Liver (tissue), 9 donors: ENCODE results near the gene PKD2. TPM values are rescaled to one million over a fixed set of nuclear protein-coding genes. Genes with fewer than 3 reads are reported as not detected.

Experiments used
- DNase-seq: peaks from one replicate; pipeline ENCODE4 v3.0.0-alpha.2; 2017; ENCODE audit warnings: low spot score
- H3K27ac ChIP-seq, 2 donors: one replicate each; pipeline ENCODE4 v1.7.0; 2013; ENCODE audit warnings: inconsistent platforms in 2 of 2, low read length in 2 of 2, control low read depth in 1 of 2, low read depth in 1 of 2, mild to moderate bottlenecking in 1 of 2
- H3K27me3 ChIP-seq, 4 donors: one replicate each; pipeline versions ENCODE4 v1.6.1 to v1.7.0; 2013; ENCODE audit warnings: low read length in 3 of 4, inconsistent platforms in 1 of 4, mild to moderate bottlenecking in 1 of 4, moderate library complexity in 1 of 4; ENCODE audit not compliant: control insufficient read depth in 4 of 4, insufficient read depth in 4 of 4
- H3K36me3 ChIP-seq, 4 donors: one replicate each; pipeline versions ENCODE4 v1.6.1 to v1.7.0; 2013; ENCODE audit warnings: low read length in 3 of 4, mild to moderate bottlenecking in 3 of 4, low read depth in 1 of 4, moderate library complexity in 1 of 4; ENCODE audit not compliant: control insufficient read depth in 4 of 4, insufficient read depth in 3 of 4
- H3K4me1 ChIP-seq, 4 donors: one replicate each; pipeline versions ENCODE4 v1.6.1 to v1.7.0; 2013; ENCODE audit warnings: low read length in 3 of 4, mild to moderate bottlenecking in 3 of 4, moderate library complexity in 1 of 4; ENCODE audit not compliant: control insufficient read depth in 4 of 4, insufficient read depth in 4 of 4
- H3K4me3 ChIP-seq, 3 donors: one replicate each; pipeline versions ENCODE4 v1.6.1 to v1.7.0; 2013; ENCODE audit warnings: low read length in 3 of 3, control low read depth in 1 of 3, low read depth in 1 of 3, mild to moderate bottlenecking in 1 of 3
- H3K9ac ChIP-seq, 2 donors: one replicate each; pipeline ENCODE4 v1.7.0; 2013; ENCODE audit warnings: low read length in 2 of 2, mild to moderate bottlenecking in 2 of 2, moderate library complexity in 2 of 2, control low read depth in 1 of 2, low read depth in 1 of 2
- H3K9me3 ChIP-seq, 4 donors: one replicate each; pipeline versions ENCODE4 v1.6.1 to v1.7.0; 2013; ENCODE audit warnings: low read length in 3 of 4; ENCODE audit not compliant: control insufficient read depth in 4 of 4
- CTCF ChIP-seq: fragments of 150-350 bp; IDR thresholded peaks from 2 replicates; pipeline ENCODE4 v1.5.1; 2017; ENCODE audit warnings: improper control_type of control experiment, low read depth, low read length; ENCODE audit not compliant: missing input control
- EGR1 ChIP-seq, 2 donors: IDR thresholded peaks; 2 replicates each; pipeline ENCODE4 v1.6.1; 2016 to 2018; ENCODE audit warnings: antibody characterized with exemption in 2 of 2, low read depth in 2 of 2
- FOXA1 ChIP-seq: IDR thresholded peaks from 2 replicates; pipeline ENCODE4 v1.6.1; 2016; ENCODE audit warnings: antibody characterized with exemption
- FOXA2 ChIP-seq: IDR thresholded peaks from 2 replicates; pipeline ENCODE4 v1.6.1; 2016; ENCODE audit warnings: antibody characterized with exemption
- GABPA ChIP-seq, 2 donors: IDR thresholded peaks in 1 of 2; conservative IDR thresholded peaks in 1 of 2; 2 replicates each; pipeline ENCODE4 v1.6.1; 2016; ENCODE audit warnings: antibody characterized with exemption in 2 of 2, mild to moderate bottlenecking in 1 of 2, moderate library complexity in 1 of 2
- HNF4A ChIP-seq, 2 donors: conservative IDR thresholded peaks; 2 replicates each; pipeline ENCODE4 v1.6.1; 2016; ENCODE audit warnings: antibody characterized with exemption in 2 of 2, mild to moderate bottlenecking in 2 of 2
- HNF4G ChIP-seq: IDR thresholded peaks from 2 replicates; pipeline ENCODE4 v1.6.1; 2016; ENCODE audit warnings: antibody characterized with exemption
- JUND ChIP-seq, 2 donors: IDR thresholded peaks; 2 replicates each; pipeline ENCODE4 v1.6.1; 2016; ENCODE audit warnings: antibody characterized with exemption in 2 of 2
- MAX ChIP-seq: IDR thresholded peaks from 2 replicates; pipeline ENCODE4 v1.6.1; 2016; ENCODE audit warnings: antibody characterized with exemption
- NR2F2 ChIP-seq: IDR thresholded peaks from 2 replicates; pipeline ENCODE4 v1.6.1; 2016; ENCODE audit warnings: antibody characterized with exemption
- RAD21 ChIP-seq, 2 donors: IDR thresholded peaks; 2 replicates each; pipeline ENCODE4 v1.6.1; 2016; ENCODE audit warnings: antibody characterized with exemption in 2 of 2, mild to moderate bottlenecking in 2 of 2
- REST ChIP-seq: IDR thresholded peaks from 2 replicates; pipeline ENCODE4 v1.6.1; 2016; ENCODE audit warnings: antibody characterized with exemption, mild to moderate bottlenecking
- RXRA ChIP-seq, 2 donors: IDR thresholded peaks; 2 replicates each; pipeline ENCODE4 v1.6.1; 2017 to 2018; ENCODE audit warnings: antibody characterized with exemption in 2 of 2, mild to moderate bottlenecking in 1 of 2
- SP1 ChIP-seq: IDR thresholded peaks from 2 replicates; pipeline ENCODE4 v1.6.1; 2018; ENCODE audit warnings: antibody characterized with exemption, mild to moderate bottlenecking
- TAF1 ChIP-seq: conservative IDR thresholded peaks from 2 replicates; pipeline ENCODE4 v1.6.1; 2016; ENCODE audit warnings: antibody characterized with exemption, mild to moderate bottlenecking
- YY1 ChIP-seq: IDR thresholded peaks from 2 replicates; pipeline ENCODE4 v1.6.1; 2016; ENCODE audit warnings: antibody characterized with exemption, mild to moderate bottlenecking
- ZBTB33 ChIP-seq: IDR thresholded peaks from 2 replicates; pipeline ENCODE4 v1.6.1; 2016; ENCODE audit warnings: antibody characterized with exemption
- WGBS: extraction: QIAGEN DNeasy Blood & Tissue Kit; methylation state at CpG from one replicate; pipeline ENCODE4 v1.1.7; 2013; 5-methylcytosine and 5-hydroxymethylcytosine counted together
- polyA plus RNA-seq, 2 donors: library from polyadenylated mRNA; stranded (reverse) in 1 of 2; unstranded in 1 of 2; fragments of 200-250 nt in 1 of 2; fragments of >200 nt in 1 of 2; fragmentation: Nextera tagmentation in 1 of 2; extraction: Ambion mirVana in 1 of 2; gene quantifications; one replicate each; pipeline versions ENCODE4 v1.2.1 to v1.2.3, GENCODE V29; 2013 to 2015
- total RNA-seq, 2 donors: library from RNA; depleted of rRNA; stranded (reverse); fragments of >200 nt; gene quantifications; one replicate each; pipeline ENCODE4 v1.2.3, GENCODE V29; 2014
- TF ChIP-seq, protein P1 (sequence below): IDR thresholded peaks from 2 replicates; pipeline ENCODE4 v1.6.1; 2016; ENCODE audit warnings: antibody characterized with exemption
- donor health status: healthy.
- donor health status: healthy.
- donor health status: healthy.
- donor health status: healthy.
- donor health status: healthy.

Gene PKD2
- total and polyA plus RNA-seq, 4 donors, result 1.5 to 11.4 (median 7.1) TPM

DNA sequence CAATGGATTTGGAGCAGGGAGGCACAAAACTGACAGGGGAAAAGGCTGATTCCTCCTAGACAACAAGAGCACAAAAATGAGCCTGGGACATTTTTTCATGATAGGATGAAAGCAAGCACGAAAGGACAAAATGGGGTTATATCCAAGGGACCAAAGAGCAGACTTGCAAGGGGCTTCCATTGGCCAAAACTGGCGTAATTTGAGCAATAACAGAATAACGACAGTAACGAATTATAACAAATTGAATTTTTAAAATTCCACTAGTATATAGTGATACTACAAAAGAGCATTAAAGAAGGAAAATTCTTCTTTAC lies 21.6 kb upstream of the PKD2 start:
- Histone ChIP-seq H3K4me1 (no peaks in the 10 kb centered on the region), H3K9ac (no peak overlapping the region), H3K4me3 (no peak overlapping the region), H3K9me3 (no peaks in the 10 kb centered on the region), H3K36me3 (no peaks in the 10 kb centered on the region), H3K27me3 (no peaks in the 10 kb centered on the region), H3K27ac (no peak overlapping the region)
- no peak for TF ChIP-seq REST
- no peak for TF ChIP-seq RXRA (IDR thresholded peaks at IDR 0.05)
- TF ChIP-seq, protein P1, sequence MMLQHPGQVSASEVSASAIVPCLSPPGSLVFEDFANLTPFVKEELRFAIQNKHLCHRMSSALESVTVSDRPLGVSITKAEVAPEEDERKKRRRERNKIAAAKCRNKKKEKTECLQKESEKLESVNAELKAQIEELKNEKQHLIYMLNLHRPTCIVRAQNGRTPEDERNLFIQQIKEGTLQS, result no peak
- no peak for TF ChIP-seq FOXA2
- no peak for TF ChIP-seq NR2F2
- TF ChIP-seq RAD21 (IDR thresholded peaks at IDR 0.05), result no peak
- TF ChIP-seq GABPA (IDR thresholded peaks at IDR 0.05 in 1 of 2, conservative IDR thresholded peaks at IDR 0.05 in 1 of 2), result no peak
- TF ChIP-seq EGR1 (IDR thresholded peaks at IDR 0.05; ENCODE audit: low read depth in 2 of 2), result no peak
- TF ChIP-seq ZBTB33, result no peak
- no peak for TF ChIP-seq CTCF
- no peak for TF ChIP-seq SP1
- no peak for TF ChIP-seq TAF1
- no peak for TF ChIP-seq MAX
- TF ChIP-seq JUND (IDR thresholded peaks at IDR 0.05), result no peak
- no peak for TF ChIP-seq FOXA1
- TF ChIP-seq HNF4A (conservative IDR thresholded peaks at IDR 0.05), result no peak
- TF ChIP-seq YY1, result no peak
- TF ChIP-seq HNF4G, result no peak
- WGBS, result 53% methylated on average over 4 of the region's 4 CpGs
- DNase-seq, result no peak

DNA sequence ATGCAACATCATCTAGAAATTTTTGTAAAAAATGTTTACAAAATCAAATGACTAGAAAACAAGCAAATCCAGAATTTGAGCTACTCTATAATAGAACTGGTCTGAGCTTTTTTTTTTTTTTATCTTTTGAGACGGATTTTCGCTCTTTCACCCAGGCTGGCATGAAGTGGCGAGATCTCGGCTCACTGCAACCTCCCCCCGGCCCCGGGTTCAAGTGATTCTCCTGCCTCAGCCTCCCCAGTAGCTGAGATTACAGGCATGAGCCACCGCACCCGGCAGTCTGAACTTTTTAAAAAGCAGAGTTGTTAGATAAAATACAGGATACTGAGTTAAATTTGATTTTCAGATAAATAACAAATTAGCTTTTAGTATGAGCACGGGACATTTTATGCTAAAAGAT lies 20.9 kb upstream of the PKD2 start:
- WGBS, result 85% methylated on average over 9 of the region's 9 CpGs
- Histone ChIP-seq H3K4me1 (no peaks in the 10 kb centered on the region), H3K9ac (no peak overlapping the region), H3K27me3 (no peaks in the 10 kb centered on the region), H3K4me3 (no peak overlapping the region), H3K36me3 (no peaks in the 10 kb centered on the region), H3K9me3 (no peaks in the 10 kb centered on the region), H3K27ac (no peak overlapping the region)
- no peak for DNase-seq
- no peak for TF ChIP-seq NR2F2
- TF ChIP-seq CTCF, result no peak
- no peak for TF ChIP-seq RXRA (IDR thresholded peaks at IDR 0.05)
- no peak for TF ChIP-seq FOXA1
- TF ChIP-seq, protein P1, result no peak
- TF ChIP-seq GABPA (IDR thresholded peaks at IDR 0.05 in 1 of 2, conservative IDR thresholded peaks at IDR 0.05 in 1 of 2), result no peak
- no peak for TF ChIP-seq MAX
- TF ChIP-seq JUND (IDR thresholded peaks at IDR 0.05), result no peak
- no peak for TF ChIP-seq HNF4G
- TF ChIP-seq FOXA2, result no peak
- TF ChIP-seq TAF1, result no peak
- TF ChIP-seq ZBTB33, result no peak
- TF ChIP-seq RAD21 (IDR thresholded peaks at IDR 0.05), result no peak
- TF ChIP-seq HNF4A (conservative IDR thresholded peaks at IDR 0.05), result no peak
- no peak for TF ChIP-seq EGR1 (IDR thresholded peaks at IDR 0.05; ENCODE audit: low read depth in 2 of 2)
- TF ChIP-seq YY1, result no peak
